PC-9 (cell line): ENCODE measurements around the gene CXCL12. TPM values are rescaled to one million over a fixed set of nuclear protein-coding genes. Genes with fewer than 3 reads are reported as not detected.

Experiments
- BruUV-seq: library from RNA; stranded (reverse); fragments of 400-500 nt; replicated peaks from 2 replicates; lab custom pipeline; 2021; lab: Mats Ljungman, UMichigan
- CTCF ChIA-PET: fragments of 300-600 bp; sonication (Branson Sonifier 250); formaldehyde crosslinking; loops from one replicate; lab custom pipeline; 2022; ENCODE audit warnings: antibody characterized with exemption; lab: Charles Lee
- POLR2A ChIA-PET: fragments of 300-600 bp; sonication (Branson Sonifier 250); formaldehyde crosslinking; loops from one replicate; lab custom pipeline; 2022; ENCODE audit warnings: antibody characterized with exemption; ENCODE audit not compliant: unreplicated experiment; lab: Charles Lee
- DNase-seq, 2 experiments: peaks; one replicate each; pipeline versions ENCODE4 v3.0.0 to v3.0.0-alpha.2; 2015 to 2022; ENCODE audit warnings: mixed read lengths in 1 of 2
- H2AFZ ChIP-seq: fragments of 200-600 bp; sonication (generic); 2 replicates; pipeline ENCODE4 v1.8.1; 2017; ENCODE audit warnings: antibody characterized with exemption
- H3F3A ChIP-seq: fragments of 200-600 bp; sonication (generic); 2 replicates; pipeline ENCODE4 v1.8.1; 2017; ENCODE audit warnings: antibody characterized with exemption, mild to moderate bottlenecking, low read depth; ENCODE audit not compliant: insufficient read depth
- H3K27ac ChIP-seq: fragments of 200-600 bp; sonication (generic); 2 replicates; pipeline ENCODE4 v1.6.1; 2016; ENCODE audit warnings: mixed run types
- H3K27me3 ChIP-seq: fragments of 200-600 bp; sonication (generic); 2 replicates; pipeline ENCODE4 v1.6.1; 2016; ENCODE audit warnings: low read depth, mixed run types; ENCODE audit not compliant: insufficient read depth
- H3K36me3 ChIP-seq: fragments of 200-600 bp; sonication (generic); 2 replicates; pipeline ENCODE4 v1.6.1; 2016; ENCODE audit warnings: low read depth, mixed run types
- H3K4me1 ChIP-seq: fragments of 200-600 bp; sonication (generic); replicated peaks from 2 replicates; pipeline ENCODE4 v1.6.1; 2016; ENCODE audit warnings: mixed run types; ENCODE audit not compliant: insufficient read depth
- H3K4me2 ChIP-seq: fragments of 200-600 bp; sonication (generic); 2 replicates; pipeline ENCODE4 v1.6.1; 2017; ENCODE audit warnings: mixed run types
- H3K4me3 ChIP-seq: fragments of 200-600 bp; sonication (generic); 2 replicates; pipeline ENCODE4 v1.6.1; 2016; ENCODE audit warnings: mixed run types
- H3K79me2 ChIP-seq: fragments of 200-600 bp; sonication (generic); 2 replicates; pipeline ENCODE4 v1.6.1; 2017; ENCODE audit warnings: low read depth, mixed run types
- H3K9me2 ChIP-seq: fragments of 200-600 bp; sonication (generic); 2 replicates; pipeline ENCODE4 v1.8.1; 2017; ENCODE audit warnings: mild to moderate bottlenecking; ENCODE audit not compliant: insufficient read depth
- H3K9me3 ChIP-seq: fragments of 200-600 bp; sonication (generic); 2 replicates; pipeline ENCODE4 v1.8.1; 2016; ENCODE audit warnings: low read depth; ENCODE audit not compliant: insufficient read depth
- H4K20me1 ChIP-seq: fragments of 200-600 bp; sonication (generic); 2 replicates; pipeline ENCODE4 v1.8.1; 2017; ENCODE audit not compliant: insufficient read depth
- CTCF ChIP-seq: fragments of 200-600 bp; sonication (generic); conservative IDR thresholded peaks from 2 replicates; pipeline ENCODE4 v1.6.1; 2017; ENCODE audit warnings: mixed run types, antibody characterized with exemption, mild to moderate bottlenecking, moderate library complexity
- EZH2 ChIP-seq: fragments of 200-600 bp; sonication (generic); IDR thresholded peaks from 2 replicates; pipeline ENCODE4 v1.8.0; 2017; ENCODE audit warnings: antibody characterized with exemption, low read depth
- intact Hi-C: fragments of 100-400 bp; cut with micrococcal nuclease; formaldehyde crosslinking; loops from one replicate; pipeline ENCODE4 v1.10.0; 2022; ENCODE audit not compliant: unreplicated experiment
- total RNA-seq: library from RNA; stranded (reverse); gene quantifications from 2 replicates; pipeline ENCODE4 v1.2.3, GENCODE V29; 2021

CXCL12 gene
- total RNA-seq, 1 experiment from 2014 or later: not detected

GRCh38 chr10:44424298-44424697 is 39.4 kb upstream of the CXCL12 start:
- Histone ChIP-seq H3K27me3 (0 out of 2 replicates have a peak, but pooled peaks cover 25% of the 10 kb centered on the region), H2AFZ (no peak overlapping the region), H3K9me3 (no peaks in the 10 kb centered on the region), H4K20me1 (no peaks in the 10 kb centered on the region), H3K4me3 (no peak overlapping the region), H3K4me1 (no peaks in the 10 kb centered on the region), H3K4me2 (no peak overlapping the region), H3K9me2 (no peaks in the 10 kb centered on the region), H3F3A (no peaks in the 10 kb centered on the region), H3K79me2 (no peaks in the 10 kb centered on the region), H3K27ac (no peak overlapping the region), H3K36me3 (no peaks in the 10 kb centered on the region)
- TF ChIP-seq EZH2: no peak
- no peak for TF ChIP-seq CTCF
- CTCF ChIA-PET: no interaction called here
- POLR2A ChIA-PET: no interaction called here
- intact Hi-C loops: no loop called here
- no peak for DNase-seq
- BruUV-seq: no TSS peak

DNA sequence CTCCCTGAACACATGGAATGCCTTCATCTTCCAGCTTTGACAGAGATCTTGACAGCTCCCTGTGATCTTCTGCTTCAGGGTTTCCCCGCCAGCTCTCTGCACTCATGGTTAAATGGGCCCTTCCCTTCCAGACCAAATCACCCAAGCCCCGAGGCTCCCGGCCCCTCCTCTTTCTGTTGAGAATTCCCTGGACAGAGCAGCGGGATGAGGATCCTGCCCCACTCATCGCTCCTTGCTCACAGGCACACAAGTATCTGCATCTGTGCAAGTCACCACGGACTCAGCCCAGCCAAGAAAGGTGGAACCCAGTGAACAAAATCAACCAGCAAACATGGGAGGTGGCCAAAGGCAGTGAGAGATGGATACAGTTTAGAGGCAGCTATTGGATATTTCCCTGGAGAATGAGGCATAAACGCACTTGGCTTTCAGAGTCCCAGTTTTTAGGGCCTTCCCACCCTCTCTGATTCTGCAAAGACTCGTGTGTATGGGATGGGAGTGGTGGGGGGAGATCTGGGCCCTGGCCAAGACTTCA is 37.7 kb upstream of the CXCL12 start:
- no peak for DNase-seq
- Histone ChIP-seq H3K36me3 (no peaks in the 10 kb centered on the region), H3K4me1 (no peaks in the 10 kb centered on the region), H3K4me3 (no peak overlapping the region), H4K20me1 (no peaks in the 10 kb centered on the region), H3K27ac (no peak overlapping the region), H3K4me2 (no peak overlapping the region), H3K9me3 (no peaks in the 10 kb centered on the region), H3K27me3 (0 out of 2 replicates have a peak, but pooled peaks cover 25% of the 10 kb centered on the region), H3K9me2 (no peaks in the 10 kb centered on the region), H3K79me2 (no peaks in the 10 kb centered on the region), H2AFZ (no peak overlapping the region), H3F3A (no peaks in the 10 kb centered on the region)
- no peak for TF ChIP-seq CTCF
- no peak for TF ChIP-seq EZH2
- intact Hi-C loops: no loop called here
- ChIA-PET POLR2A (no interaction called here), CTCF (no interaction called here)
- BruUV-seq: no TSS peak

GRCh38 chr10:44422153-44422552 is 37.3 kb upstream of the CXCL12 start:
- no TSS peak for BruUV-seq
- H3K27me3 ChIP-seq: peaks cover 25% of the 10 kb centered on the region; the same call in 1 of the 2 replicates

More at GRCh38 chr10:44422153-44422552, 37.3 kb upstream of the CXCL12 start:
- no peak overlapping the region for H2AFZ ChIP-seq
- TF ChIP-seq CTCF: no peak
- TF ChIP-seq EZH2: no peak
- no peaks in the 10 kb centered on the region for H4K20me1 ChIP-seq
- no peaks in the 10 kb centered on the region for H3K9me2 ChIP-seq
- no peaks in the 10 kb centered on the region for H3K36me3 ChIP-seq
- no peak overlapping the region for H3K4me3 ChIP-seq
- intact Hi-C loops: no loop called here
- ChIA-PET CTCF (no interaction called here), POLR2A (no interaction called here)
- no peaks in the 10 kb centered on the region for H3K9me3 ChIP-seq
- no peak for DNase-seq
- H3K4me2 ChIP-seq: no peak overlapping the region
- no peaks in the 10 kb centered on the region for H3F3A ChIP-seq
- H3K79me2 ChIP-seq: no peaks in the 10 kb centered on the region
- H3K4me1 ChIP-seq: no peaks in the 10 kb centered on the region
- no peak overlapping the region for H3K27ac ChIP-seq
